Immature natural killer cell (primary cell): ENCODE data around the gene PCBP2. TPM values are rescaled to one million over a fixed set of nuclear protein-coding genes. Genes with fewer than 3 reads are reported as not detected.
A peak's percentile ranks its signal among the peaks of the same experiment; 100 is the strongest.

Experiments
- DNase-seq, 3 donors: peaks; one replicate each; pipeline ENCODE4 v3.0.0; 2022; ENCODE audit warnings: mixed read lengths in 1 of 3
- H3K27ac Mint-ChIP-seq, 6 donors: one replicate each; pipeline ENCODE4 v1.8.0; 2020; ENCODE audit warnings: mixed read lengths in 6 of 6, mild to moderate bottlenecking in 5 of 6, inconsistent platforms in 4 of 6, moderate library complexity in 3 of 6
- H3K27me3 Mint-ChIP-seq, 3 donors: one replicate each; pipeline ENCODE4 v1.8.0; 2020 to 2021; ENCODE audit warnings: low read depth in 3 of 3, mild to moderate bottlenecking in 3 of 3, mixed read lengths in 3 of 3, moderate library complexity in 3 of 3, inconsistent platforms in 1 of 3
- H3K36me3 Mint-ChIP-seq, 3 donors: one replicate each; pipeline ENCODE4 v1.8.0; 2020; ENCODE audit warnings: mixed read lengths in 3 of 3, inconsistent platforms in 2 of 3, mild to moderate bottlenecking in 2 of 3
- H3K4me1 Mint-ChIP-seq, 2 donors: one replicate each; pipeline ENCODE4 v1.8.0; 2020; ENCODE audit warnings: inconsistent platforms in 2 of 2, mild to moderate bottlenecking in 2 of 2, mixed read lengths in 2 of 2, moderate library complexity in 1 of 2
- H3K4me3 Mint-ChIP-seq, 5 donors: one replicate each; pipeline ENCODE4 v1.8.0; 2020; ENCODE audit warnings: mild to moderate bottlenecking in 5 of 5, mixed read lengths in 5 of 5, inconsistent platforms in 3 of 5, moderate library complexity in 3 of 5
- H3K9me3 Mint-ChIP-seq, 6 donors: one replicate each; pipeline ENCODE4 v1.8.0; 2020; ENCODE audit warnings: mild to moderate bottlenecking in 6 of 6, mixed read lengths in 6 of 6, inconsistent platforms in 4 of 6, moderate library complexity in 3 of 6
- polyA plus RNA-seq, 3 donors: library from polyadenylated mRNA; unstranded; fragments of 300-500 nt; fragmentation: Illumina TruSeq; gene quantifications; one replicate each; pipeline ENCODE4 v1.2.3, GENCODE V29; 2021

The PCBP2 gene
- polyA plus RNA-seq, 3 donors from 2014 or later: 79.2 to 102 (median 92.2) TPM

DNA sequence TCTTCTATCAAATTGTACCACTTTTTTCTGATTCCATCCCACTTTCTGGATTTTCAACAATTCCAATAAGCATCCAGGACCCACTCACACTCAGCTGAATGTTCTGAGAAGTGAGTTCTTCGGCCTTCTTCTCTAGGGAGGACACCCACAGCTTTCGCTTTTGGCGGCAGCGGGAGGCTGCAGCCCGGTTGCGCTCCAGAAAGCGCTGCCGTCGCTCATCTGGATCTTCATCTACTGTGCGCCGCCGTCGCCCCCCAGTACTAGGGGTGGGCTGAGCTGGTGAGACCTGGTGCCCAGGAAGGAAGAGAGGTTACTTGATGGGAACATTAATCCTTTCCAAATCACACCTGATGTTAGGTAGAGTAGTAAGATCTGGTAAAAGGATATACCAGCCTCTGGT lies 72.6 kb downstream of the PCBP2 start:
- Mint-ChIP-seq H3K4me3 (no peak overlapping the region), H3K27me3 (peaks cover 0 to 2% (median 0%) of the 10 kb centered on the region in 3 donors), H3K9me3 (no peaks in the 10 kb centered on the region), H3K4me1 (no peaks in the 10 kb centered on the region), H3K36me3 (peaks cover 22 to 53% (median 24%) of the 10 kb centered on the region in 3 donors), H3K27ac (peak overlapping the region in 1 of 6 donors; percentile 27)
- no peak for DNase-seq

GRCh38 chr12:53530061-53530460 lies 78.2 kb downstream of the PCBP2 start:
- DNase-seq: no peak
- Mint-ChIP-seq H3K36me3 (peaks cover 26 to 43% (median 34%) of the 10 kb centered on the region in 3 donors), H3K4me3 (no peak overlapping the region), H3K9me3 (no peaks in the 10 kb centered on the region), H3K27me3 (peaks cover 0 to 2% (median 2%) of the 10 kb centered on the region in 3 donors), H3K27ac (no peak overlapping the region), H3K4me1 (no peaks in the 10 kb centered on the region)

Other genes starting within 250 kb of the PCBP2 start
- gene ITGB7, start 244.9 kb upstream of the PCBP2 start, polyA plus RNA-seq: 100 to 1,000 TPM; 289 to 390 (median 389) TPM
- gene RARG, start 219.9 kb upstream of the PCBP2 start, polyA plus RNA-seq: 10 to 100 TPM in 1 of 3 donors, 1 to 10 TPM in 2; 2.9 to 10.1 (median 4.7) TPM
- under 1 TPM in 1 of 3 donors, not detected in 2; 0.53 TPM for gene ESPL1, start 183.8 kb upstream of the PCBP2 start, polyA plus RNA-seq
- 1,000 to 10,000 TPM in 1 of 3 donors, 100 to 1,000 TPM in 2; 829 to 1,850 (median 845) TPM for gene PFDN5, start 156.6 kb upstream of the PCBP2 start, polyA plus RNA-seq
- 10 to 100 TPM; 51.3 to 78.7 (median 64.0) TPM for gene MYG1, start 152.4 kb upstream of the PCBP2 start, polyA plus RNA-seq
- 10 to 100 TPM; 27.5 to 46.8 (median 46.0) TPM for gene AAAS, start 130.5 kb upstream of the PCBP2 start, polyA plus RNA-seq
- not detected for gene SP7, start 115.7 kb upstream of the PCBP2 start, polyA plus RNA-seq
- 10 to 100 TPM in 1 of 3 donors, 1 to 10 TPM in 2; 3.4 to 12.2 (median 4.8) TPM for gene SP1, start 71.9 kb upstream of the PCBP2 start, polyA plus RNA-seq
- gene AMHR2, start 28.2 kb upstream of the PCBP2 start, polyA plus RNA-seq: under 1 TPM in 1 of 3 donors, not detected in 2; 0.19 TPM
- gene PRR13, start 10.4 kb upstream of the PCBP2 start, polyA plus RNA-seq: 1,000 to 10,000 TPM in 1 of 3 donors, 100 to 1,000 TPM in 2; 527 to 1,019 (median 714) TPM
- 1 to 10 TPM in 2 of 3 donors, not detected in 1; 1.2 to 2.7 TPM for gene MAP3K12, start 47.4 kb downstream of the PCBP2 start, polyA plus RNA-seq
- gene TARBP2, start 49.2 kb downstream of the PCBP2 start, polyA plus RNA-seq: 10 to 100 TPM; 11.5 to 28.9 (median 28.8) TPM
- not detected for gene NPFF, start 55.4 kb downstream of the PCBP2 start, polyA plus RNA-seq
- gene ATF7, start 174.3 kb downstream of the PCBP2 start, polyA plus RNA-seq: 10 to 100 TPM; 17.6 to 23.9 (median 17.7) TPM
- 100 to 1,000 TPM; 383 to 495 (median 467) TPM for gene ATP5MC2, start 224.0 kb downstream of the PCBP2 start, polyA plus RNA-seq